GM19035 (cell line): ENCODE data around the gene TIMP2.

Experiments
- ATAC-seq: cut with Tn5 transposase; IDR thresholded peaks from one replicate; pipeline ENCODE4 v1.9.1; 2021; ENCODE audit not compliant: unreplicated experiment

TIMP2 gene

GRCh38 chr17:78840780-78841611 is 84.2 kb downstream of the TIMP2 start, which contains the start of gene USP36:
Gene USP36 (minus strand): TSS chr17:78840814. CDS start chr17:78836363, 4,451 bp downstream.
- ATAC-seq, result peak; percentile 87

GRCh38 chr17:78840530-78840779 is 84.7 kb downstream of the TIMP2 start:
- ATAC-seq, result no peak

GRCh38 chr17:78839762-78840529 is 85.2 kb downstream of the TIMP2 start:
- ATAC-seq, result peak; percentile 21

- ATAC-seq, result no peak
These were observed 85.9 kb downstream of the TIMP2 start for GRCh38 chr17:78839235-78839761.

- no peak for ATAC-seq
These were observed 86.6 kb downstream of the TIMP2 start for GRCh38 chr17:78838574-78839005.

GRCh38 chr17:78836420-78837021 is 88.7 kb downstream of the TIMP2 start:
- ATAC-seq, result no peak

- no peak for ATAC-seq
These were observed 90.6 kb downstream of the TIMP2 start for GRCh38 chr17:78834571-78834970.

- ATAC-seq, result no peak
These were observed 92.7 kb downstream of the TIMP2 start for GRCh38 chr17:78832541-78832810.

- no peak for ATAC-seq
These were observed 93.3 kb downstream of the TIMP2 start for GRCh38 chr17:78831688-78832540.

- no peak for ATAC-seq
These were observed 95.7 kb downstream of the TIMP2 start for GRCh38 chr17:78829477-78829876.

GRCh38 chr17:78828470-78829185 is 96.6 kb downstream of the TIMP2 start:
- ATAC-seq, result no peak

- no peak for ATAC-seq
These were observed 98.2 kb downstream of the TIMP2 start for GRCh38 chr17:78826836-78827509.

- ATAC-seq, result no peak
These were observed 98.8 kb downstream of the TIMP2 start for GRCh38 chr17:78826421-78826820.

- no peak for ATAC-seq
These were observed 99.5 kb downstream of the TIMP2 start for GRCh38 chr17:78825696-78826095.

GRCh38 chr17:78824240-78824639 is 100.9 kb downstream of the TIMP2 start:
- no peak for ATAC-seq

GRCh38 chr17:78823282-78824046 is 101.7 kb downstream of the TIMP2 start:
- no peak for ATAC-seq

- ATAC-seq, result no peak
These were observed 102.6 kb downstream of the TIMP2 start for GRCh38 chr17:78822552-78822951.

- no peak for ATAC-seq
These were observed 103.2 kb downstream of the TIMP2 start for GRCh38 chr17:78821961-78822360.

- ATAC-seq, result no peak
These were observed 104.3 kb downstream of the TIMP2 start for GRCh38 chr17:78820841-78821240.
